Activated CD4-positive, alpha-beta T cell treated with anti-CD3 and anti-CD28 coated beads, Interleukin-2, amount 50 U/mL, for 48 hours (primary cell): Measurements from ENCODE around the gene ARHGEF33.

Source experiments
- DNase-seq, 2 experiments: peaks; one replicate each; pipeline ENCODE4 v3.0.0-alpha.2; 2020

ARHGEF33 gene

GRCh38 chr2:38889575-38889974 is at the start of gene ARHGEF33:
TSS of gene ARHGEF33 (plus strand) at chr2:38889875. CDS start at chr2:38919448, 29,573 bp downstream.
- DNase-seq: no peak

- DNase-seq: no peak
These were observed 39.6 kb upstream of the ARHGEF33 start for GRCh38 chr2:38850045-38850444.

GRCh38 chr2:38856165-38856564 is 33.5 kb upstream of the ARHGEF33 start:
- DNase-seq: no peak

GRCh38 chr2:38862476-38862875 is 27.2 kb upstream of the ARHGEF33 start:
- DNase-seq: no peak

- no peak for DNase-seq
These were observed 26.5 kb upstream of the ARHGEF33 start for GRCh38 chr2:38863061-38863695.

- no peak for DNase-seq
These were observed 22.8 kb upstream of the ARHGEF33 start for GRCh38 chr2:38866773-38867443.

GRCh38 chr2:38871432-38871831 is 18.2 kb upstream of the ARHGEF33 start:
- DNase-seq: no peak

- no peak for DNase-seq
These were observed 15.9 kb upstream of the ARHGEF33 start for GRCh38 chr2:38873763-38874162.

GRCh38 chr2:38875227-38875575 is 14.5 kb upstream of the ARHGEF33 start:
- DNase-seq: no peak

- peak; percentile 81 to 85 for DNase-seq
These were observed 13.9 kb upstream of the ARHGEF33 start, which contains the start of the genes DHX57 and MORN2 for GRCh38 chr2:38875576-38876367. TSS of gene DHX57 (minus strand) at chr2:38875934. CDS start at chr2:38868405, 7,529 bp downstream. TSS of gene MORN2 (plus strand) at chr2:38875976.

- no peak for DNase-seq
These were observed 13.3 kb upstream of the ARHGEF33 start for GRCh38 chr2:38876407-38876806.

- DNase-seq: no peak
These were observed 3.6 kb upstream of the ARHGEF33 start for GRCh38 chr2:38886063-38886462.

GRCh38 chr2:38887347-38887746 is 2.3 kb upstream of the ARHGEF33 start:
- no peak for DNase-seq

GRCh38 chr2:38887902-38888554 is 1.6 kb upstream of the ARHGEF33 start:
- DNase-seq: no peak

GRCh38 chr2:38889045-38889444 is 630 bp upstream of the ARHGEF33 start:
- no peak for DNase-seq

GRCh38 chr2:38892819-38893218 is 3.1 kb downstream of the ARHGEF33 start:
- no peak for DNase-seq

- no peak for DNase-seq
These were observed 8.6 kb downstream of the ARHGEF33 start for GRCh38 chr2:38898256-38898655.

- no peak for DNase-seq
These were observed 11.1 kb downstream of the ARHGEF33 start for GRCh38 chr2:38900726-38901125.

GRCh38 chr2:38905251-38905650 is 15.6 kb downstream of the ARHGEF33 start:
- no peak for DNase-seq

GRCh38 chr2:38907242-38907641 is 17.6 kb downstream of the ARHGEF33 start:
- no peak for DNase-seq

GRCh38 chr2:38907743-38908562 is 18.3 kb downstream of the ARHGEF33 start:
- peak; percentile 5 to 15 for DNase-seq

- DNase-seq: no peak
These were observed 20.2 kb downstream of the ARHGEF33 start for GRCh38 chr2:38909872-38910271.
